Measurements from ENCODE around the gene PTGIS.

GRCh38 chr20:49579874-49580812 is 12.2 kb upstream of the PTGIS start:
- TF ChIP-seq POLR2A (IDR thresholded peaks at IDR 0.05; ENCODE audit: low read depth, low read length) (no peak), POLR2AphosphoS5 (IDR thresholded peaks at IDR 0.05; ENCODE audit: insufficient read depth, low read depth, low read length) (no peak)
